Esophagus squamous epithelium (tissue), 4 donors: ENCODE measurements around the gene GDF11.

Experiments
- CTCF ChIP-seq, 6 experiments: fragments of 450-650 bp in 4 of 6; fragments of 200-600 bp in 2 of 6; sonication (generic) in 2 of 6; IDR thresholded peaks; one replicate each; pipeline ENCODE4 v1.5.1; 2016 to 2019; ENCODE audit warnings: antibody characterized with exemption in 6 of 6, mild to moderate bottlenecking in 4 of 6, moderate library complexity in 4 of 6
- POLR2A ChIP-seq, 4 donors: fragments of 450-650 bp; IDR thresholded peaks; one replicate each; pipeline ENCODE4 v1.6.1; 2017; ENCODE audit warnings: antibody characterized with exemption in 4 of 4, mild to moderate bottlenecking in 4 of 4, moderate library complexity in 3 of 4

- TF ChIP-seq CTCF (IDR thresholded peaks at IDR 0.05) (no peak), POLR2A (IDR thresholded peaks at IDR 0.05) (no peak)
These were observed 5.3 kb upstream of the GDF11 start for GRCh38 chr12:55737581-55738122.
